Esophagus (tissue), 2 donors: ENCODE measurements around the gene ZNRF1. TPM values are rescaled to one million over a fixed set of nuclear protein-coding genes. Genes with fewer than 3 reads are reported as not detected.
"Not testable (repeated sequence)": the region's sequence is repeated elsewhere in the genome, so short reads cannot be mapped to it uniquely, and the experiment has no call there.

Experiments
- H3K27ac ChIP-seq, 2 donors: one replicate each; pipeline ENCODE4 v1.5.1; 2013; ENCODE audit warnings: low read depth in 2 of 2, mild to moderate bottlenecking in 2 of 2, inconsistent platforms in 1 of 2, low read length in 1 of 2, moderate library complexity in 1 of 2
- H3K27me3 ChIP-seq, 2 donors: one replicate each; pipeline ENCODE4 v1.6.1; 2013; ENCODE audit warnings: low read length in 2 of 2, control low read depth in 1 of 2, mild to moderate bottlenecking in 1 of 2; ENCODE audit not compliant: insufficient read depth in 2 of 2, control insufficient read depth in 1 of 2
- H3K36me3 ChIP-seq, 2 donors: one replicate each; pipeline ENCODE4 v1.6.1; 2013; ENCODE audit warnings: low read length in 1 of 2; ENCODE audit not compliant: control insufficient read depth in 2 of 2, insufficient read depth in 2 of 2
- H3K4me1 ChIP-seq, 2 donors: one replicate each; pipeline ENCODE4 v1.6.1; 2013; ENCODE audit warnings: low read length in 1 of 2; ENCODE audit not compliant: control insufficient read depth in 2 of 2, insufficient read depth in 2 of 2
- H3K4me3 ChIP-seq, 2 donors: one replicate each; pipeline ENCODE4 v1.5.1; 2013; ENCODE audit warnings: low read length in 2 of 2, mild to moderate bottlenecking in 2 of 2, low read depth in 1 of 2, moderate library complexity in 1 of 2
- H3K9me3 ChIP-seq, 2 donors: one replicate each; pipeline ENCODE4 v1.6.1; 2013; ENCODE audit warnings: mild to moderate bottlenecking in 2 of 2, low read depth in 1 of 2, low read length in 1 of 2, moderate library complexity in 1 of 2; ENCODE audit not compliant: control insufficient read depth in 2 of 2, insufficient read depth in 1 of 2
- WGBS, 2 donors: extraction: QIAGEN DNeasy Blood & Tissue Kit; methylation state at CpG; one replicate each; pipeline ENCODE4 v1.1.7; 2013; 5-methylcytosine and 5-hydroxymethylcytosine counted together
- polyA plus RNA-seq, 2 donors: library from polyadenylated mRNA; stranded (reverse); fragments of 200-250 nt; gene quantifications; one replicate each; pipeline ENCODE4 v1.2.3, GENCODE V29; 2013
- donor health status: healthy with polysubstance abuse.
- donor health status: Bipolar disorder and iron deficiency.

Gene ZNRF1
- polyA plus RNA-seq, 2 donors, result 36.2 to 39.5 TPM

DNA sequence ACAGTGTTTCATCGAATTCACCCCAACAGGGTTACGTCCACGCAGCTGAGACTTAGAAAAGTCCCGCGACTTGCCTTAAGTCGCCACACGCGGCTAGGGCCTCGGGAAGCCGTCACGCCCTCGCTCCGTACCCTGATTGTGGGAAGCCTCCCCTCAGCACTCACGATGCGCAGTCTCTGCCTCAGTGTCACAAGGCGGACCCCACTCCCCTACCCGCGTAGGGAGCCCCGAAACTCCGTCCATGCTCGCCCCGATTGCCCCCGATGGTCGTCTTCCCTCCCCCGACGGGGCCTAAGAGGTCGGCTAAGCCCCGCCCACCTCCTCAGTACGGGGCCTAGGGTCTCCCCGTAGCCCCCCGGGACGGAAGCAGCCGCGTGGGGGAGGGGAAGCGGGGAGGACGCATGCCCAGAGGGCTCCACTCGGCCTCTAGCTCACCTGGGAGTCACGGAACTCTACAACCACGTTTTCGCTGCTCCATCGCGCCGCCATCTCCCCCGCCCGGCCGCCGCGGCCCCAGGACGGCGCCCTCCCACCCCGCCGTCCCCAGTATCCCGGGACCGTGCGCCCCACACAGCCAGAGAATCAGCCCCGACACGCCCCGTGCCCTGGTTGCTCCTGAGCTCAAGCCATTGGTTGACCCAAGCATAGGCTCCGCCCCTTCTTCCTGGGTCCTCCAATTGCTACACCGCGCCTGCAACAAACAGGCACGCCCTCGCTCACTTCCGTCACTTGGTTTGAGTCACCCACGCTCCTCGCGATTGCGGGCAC is 14.1 kb upstream of the ZNRF1 start, which contains the start of gene WDR59:
WDR59 (minus strand) TSS at position 595 of the 768 bp plus-strand sequence; CDS start at position 489, 106 bp downstream.
- Histone ChIP-seq H3K9me3 (no peaks in the 10 kb centered on the region), H3K27ac (peak within 1 kb of the TSS; percentile 44 to 51), H3K4me1 (no peaks in the 10 kb centered on the region), H3K4me3 (peak within 1 kb of the TSS; percentile 85 to 99), H3K36me3 (no peaks in the 10 kb centered on the region), H3K27me3 (no peaks in the 10 kb centered on the region)
- 0 to 1% methylated on average over 65 to 68 of the region's 68 CpGs for WGBS, 2 donors

DNA sequence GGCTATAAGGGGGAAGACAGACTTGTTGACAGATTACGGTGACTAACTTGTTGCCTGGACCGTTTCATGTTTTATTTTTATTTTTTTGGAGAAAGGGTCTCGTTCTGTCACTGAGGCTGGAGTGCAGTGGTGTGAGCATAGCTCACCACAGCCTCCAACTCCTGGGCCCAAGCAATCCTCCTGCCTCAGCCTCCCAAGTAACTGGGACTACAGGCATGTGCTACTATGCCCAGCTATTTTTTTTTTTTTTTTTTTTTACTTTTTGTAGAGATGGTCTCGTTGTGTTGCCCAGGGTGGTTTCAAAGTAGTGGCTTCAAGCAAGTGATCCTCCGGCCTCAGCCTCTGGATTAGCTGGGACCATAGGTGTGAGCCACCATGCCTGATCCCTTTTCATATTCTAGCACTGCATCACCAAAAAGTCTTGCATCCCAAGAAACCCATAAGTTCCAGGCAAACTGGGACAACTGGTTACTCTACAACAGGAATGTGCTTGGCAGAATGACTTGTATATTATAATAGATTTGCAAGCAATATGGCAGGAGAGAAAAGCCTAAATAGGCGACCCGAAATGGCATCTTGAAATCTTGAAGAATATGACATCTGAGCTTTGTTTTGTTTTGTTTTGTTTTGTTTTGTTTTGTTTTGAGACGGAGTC is 11.7 kb upstream of the ZNRF1 start:
- H3K4me1 ChIP-seq, result no peaks in the 10 kb centered on the region
- H3K9me3 ChIP-seq, result no peaks in the 10 kb centered on the region
- no peak overlapping the region for H3K4me3 ChIP-seq
- H3K27me3 ChIP-seq, result no peaks in the 10 kb centered on the region
- 68 to 75% methylated on average over 8 of the region's 8 CpGs for WGBS, 2 donors
- H3K27ac ChIP-seq, result no peak overlapping the region
- H3K36me3 ChIP-seq, result no peaks in the 10 kb centered on the region

- H3K4me3 ChIP-seq, H3K36me3 ChIP-seq, H3K27ac ChIP-seq, H3K4me1 ChIP-seq, H3K27me3 ChIP-seq, H3K9me3 ChIP-seq: not testable (repeated sequence)
- WGBS, 2 donors, result 89 to 97% methylated on average over 3 of the region's 3 CpGs
Observed at GRCh38 chr16:74989864-74990263, 9.0 kb upstream of the ZNRF1 start.

DNA sequence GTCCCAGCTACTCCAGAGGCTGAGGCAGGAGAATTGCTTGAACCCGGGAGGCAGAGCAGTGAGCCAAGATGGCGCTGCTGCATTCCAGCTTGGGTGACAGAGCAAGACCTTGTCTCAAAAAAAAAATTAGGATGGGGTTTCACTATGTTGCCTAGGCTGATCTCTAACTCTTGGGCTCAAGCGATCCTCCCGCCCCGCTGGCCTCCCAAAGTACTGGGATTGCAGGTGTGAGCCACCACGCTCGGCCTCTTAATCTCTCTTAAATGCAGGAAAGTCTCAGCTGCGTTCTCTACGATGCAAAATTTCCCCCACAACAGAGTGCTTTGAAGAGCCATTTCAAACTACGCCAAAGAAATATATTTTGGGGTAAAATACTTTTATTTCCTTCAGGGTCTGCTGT is 8.0 kb upstream of the ZNRF1 start:
- Histone ChIP-seq H3K36me3 (no peaks in the 10 kb centered on the region), H3K4me1 (no peaks in the 10 kb centered on the region), H3K4me3 (no peak overlapping the region), H3K9me3 (no peaks in the 10 kb centered on the region), H3K27ac (no peak overlapping the region), H3K27me3 (no peaks in the 10 kb centered on the region)
- 94 to 96% methylated on average over 10 of the region's 10 CpGs for WGBS, 2 donors

DNA sequence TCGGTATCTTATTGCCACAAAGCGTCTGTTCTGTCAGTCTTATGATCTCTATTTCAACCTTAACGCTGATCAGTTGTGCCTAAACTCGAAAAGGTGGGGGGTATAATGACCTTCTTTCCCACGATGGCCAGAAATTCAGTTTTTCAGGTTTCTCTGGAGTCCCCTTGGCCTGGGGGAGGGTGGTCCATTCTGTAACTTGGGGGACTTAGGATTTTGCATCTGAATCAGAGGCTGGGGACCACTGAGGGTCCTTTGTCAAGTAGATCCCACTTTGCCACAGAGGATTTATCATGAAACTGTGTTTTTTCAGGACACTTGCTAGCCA is 7.6 kb upstream of the ZNRF1 start:
- no peaks in the 10 kb centered on the region for H3K36me3 ChIP-seq
- H3K27ac ChIP-seq, result no peak overlapping the region
- H3K4me3 ChIP-seq, result no peak overlapping the region
- no peaks in the 10 kb centered on the region for H3K27me3 ChIP-seq
- no peaks in the 10 kb centered on the region for H3K4me1 ChIP-seq
- no peaks in the 10 kb centered on the region for H3K9me3 ChIP-seq
- WGBS, 2 donors, result 69 to 82% methylated on average over 5 of the region's 5 CpGs

DNA sequence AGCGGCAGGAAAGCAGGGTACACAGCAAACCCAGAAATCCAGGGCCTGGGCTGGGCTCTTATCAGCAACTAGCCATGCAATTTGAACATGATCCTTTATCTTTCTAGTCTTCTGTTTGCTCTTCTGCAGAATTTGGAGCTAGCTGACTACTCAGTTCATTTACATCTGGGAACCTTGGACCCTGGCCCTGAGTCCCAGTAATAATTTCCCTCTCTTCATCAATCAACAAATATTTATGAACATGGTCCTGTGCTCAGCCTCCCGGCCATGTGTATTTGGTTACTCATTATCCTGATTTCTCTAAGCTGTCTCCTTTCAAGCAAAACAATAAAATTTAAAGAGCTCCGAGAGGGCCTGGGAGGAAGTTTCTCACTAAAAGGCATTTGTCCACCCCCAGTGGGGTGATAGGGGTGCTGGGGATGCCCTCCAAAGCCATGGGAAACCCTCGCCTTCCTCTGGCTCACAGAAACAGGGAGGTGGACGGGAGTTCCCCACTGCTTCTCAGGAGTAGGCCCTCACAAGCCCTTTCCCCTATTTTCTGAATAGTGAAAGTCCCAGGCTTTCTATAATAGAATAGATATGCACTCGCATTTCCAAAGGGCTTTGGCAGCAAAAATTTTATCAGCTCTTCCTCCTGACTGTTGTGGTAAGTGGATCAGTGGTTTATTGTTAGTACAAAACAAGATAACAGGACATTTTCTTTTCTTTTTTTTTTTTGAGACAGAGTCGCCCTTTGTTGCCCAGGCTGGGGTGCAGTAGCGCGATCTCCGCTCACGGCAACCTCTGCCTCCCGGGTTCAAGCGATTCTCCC is 7.0 kb upstream of the ZNRF1 start:
- peak overlapping the region in 1 of 2 donors; percentile 18 for H3K27ac ChIP-seq
- H3K4me3 ChIP-seq, result no peak overlapping the region
- H3K36me3 ChIP-seq, result no peaks in the 10 kb centered on the region
- H3K4me1 ChIP-seq, result no peaks in the 10 kb centered on the region
- H3K9me3 ChIP-seq, result no peaks in the 10 kb centered on the region
- no peaks in the 10 kb centered on the region for H3K27me3 ChIP-seq
- 66 to 79% methylated on average over 13 of the region's 13 CpGs for WGBS, 2 donors

- H3K27ac ChIP-seq, result no peak overlapping the region
- no peak overlapping the region for H3K4me3 ChIP-seq
- WGBS, 2 donors, result 93 to 98% methylated on average over 1 of the region's 1 CpG
- peaks cover 0 to 6% of the 10 kb centered on the region in 2 donors for H3K4me1 ChIP-seq
- no peaks in the 10 kb centered on the region for H3K9me3 ChIP-seq
- H3K36me3 ChIP-seq, result no peaks in the 10 kb centered on the region
- no peaks in the 10 kb centered on the region for H3K27me3 ChIP-seq
Observed at GRCh38 chr16:74995986-74996385, 2.8 kb upstream of the ZNRF1 start.

DNA sequence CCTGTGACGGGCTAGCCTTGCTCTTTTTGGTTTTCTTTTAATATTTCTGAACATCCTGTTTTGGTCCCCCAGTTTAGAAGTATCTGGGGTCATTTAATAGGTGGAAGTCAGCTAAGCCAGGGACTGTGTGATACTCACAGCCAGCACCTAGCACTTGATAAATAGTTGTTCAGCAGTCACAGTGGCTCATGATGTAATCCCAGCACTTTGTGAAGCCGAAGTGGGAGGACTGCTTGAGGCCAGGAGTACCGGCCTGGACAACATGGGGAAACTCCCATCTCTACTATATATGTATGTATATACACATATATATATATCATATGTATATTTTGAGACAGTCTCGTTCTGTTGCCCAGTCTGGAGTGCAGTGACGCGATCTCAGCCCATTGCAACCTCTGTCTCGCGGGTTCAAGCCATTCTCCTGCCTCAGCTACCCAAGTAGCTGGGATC is 1.8 kb upstream of the ZNRF1 start:
- WGBS, 2 donors, result 76 to 79% methylated on average over 8 of the region's 8 CpGs
- Histone ChIP-seq H3K4me3 (no peak overlapping the region), H3K4me1 (peaks cover 0 to 6% of the 10 kb centered on the region in 2 donors), H3K27ac (peak overlapping the region; percentile 19 to 40), H3K36me3 (no peaks in the 10 kb centered on the region), H3K27me3 (no peaks in the 10 kb centered on the region), H3K9me3 (no peaks in the 10 kb centered on the region)

DNA sequence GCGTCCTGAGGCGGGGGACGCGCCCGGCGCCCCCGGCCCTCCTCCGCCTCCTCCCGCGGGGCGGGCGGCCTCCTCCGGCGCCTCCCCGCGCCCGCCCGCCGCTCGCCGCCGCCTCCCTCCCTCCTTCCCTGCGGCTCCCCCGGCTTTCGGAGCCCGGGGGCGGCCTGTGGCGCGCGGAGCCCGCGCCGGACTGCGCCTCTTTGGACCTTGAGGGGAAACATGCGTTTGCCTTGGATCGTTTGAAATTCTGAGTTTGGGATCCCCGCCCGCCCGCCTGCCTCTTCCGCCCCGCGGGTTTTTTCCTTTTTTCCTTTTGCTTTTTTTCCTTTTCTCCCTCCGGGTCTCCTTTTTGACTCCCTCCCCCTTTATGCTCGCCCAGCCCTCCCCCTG is 390 bp downstream of the ZNRF1 start:
- 0 to 1% methylated on average over 21 to 44 of the region's 44 CpGs for WGBS, 2 donors
- H3K9me3 ChIP-seq, result no peaks in the 10 kb centered on the region
- peak overlapping the region; percentile 91 to 93 for H3K27ac ChIP-seq
- H3K4me3 ChIP-seq, result peak overlapping the region; percentile 79 to 95
- H3K4me1 ChIP-seq, result peaks cover 2 to 8% of the 10 kb centered on the region in 2 donors
- no peaks in the 10 kb centered on the region for H3K36me3 ChIP-seq
- H3K27me3 ChIP-seq, result no peaks in the 10 kb centered on the region
